Stimulated activated CD8-positive, alpha-beta memory T cell treated with anti-CD3 and anti-CD28 coated beads, Interleukin-15, amount 100 ng/mL, for 1 hour (primary cell): ENCODE data around the gene COL1A2.

Experiments used
- DNase-seq: peaks from one replicate; pipeline ENCODE4 v3.0.0-alpha.2; 2020; ENCODE audit warnings: low read depth

COL1A2 gene

GRCh38 chr7:94394437-94395140 lies at the start of gene COL1A2:
COL1A2 (plus strand) TSS chr7:94394895; CDS start chr7:94395032, 137 bp downstream.
- no peak for DNase-seq

GRCh38 chr7:94345907-94346306 lies 48.8 kb upstream of the COL1A2 start:
- no peak for DNase-seq

DNA sequence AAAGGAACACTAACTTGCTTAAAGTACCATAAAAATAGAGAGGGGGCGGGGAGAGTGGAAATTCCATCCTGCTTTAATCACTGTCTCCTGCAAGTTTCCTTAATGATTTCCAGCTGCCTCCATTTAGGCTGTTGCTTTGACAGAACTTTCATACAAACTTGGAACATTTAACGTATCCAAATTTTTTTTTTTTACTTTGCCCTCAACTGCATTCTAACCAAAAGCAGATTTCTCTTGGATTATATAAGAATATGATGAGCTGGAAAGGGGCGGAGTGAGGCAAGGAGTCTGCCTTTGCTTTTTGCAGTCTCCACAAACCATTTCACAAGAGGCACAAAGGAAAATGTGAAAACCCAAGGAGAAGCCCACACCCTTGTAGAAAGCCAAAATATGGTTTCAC lies 46.6 kb upstream of the COL1A2 start:
- DNase-seq, result no peak

- DNase-seq, result no peak
Observed at GRCh38 chr7:94350734-94351133, 44.0 kb upstream of the COL1A2 start.

DNA sequence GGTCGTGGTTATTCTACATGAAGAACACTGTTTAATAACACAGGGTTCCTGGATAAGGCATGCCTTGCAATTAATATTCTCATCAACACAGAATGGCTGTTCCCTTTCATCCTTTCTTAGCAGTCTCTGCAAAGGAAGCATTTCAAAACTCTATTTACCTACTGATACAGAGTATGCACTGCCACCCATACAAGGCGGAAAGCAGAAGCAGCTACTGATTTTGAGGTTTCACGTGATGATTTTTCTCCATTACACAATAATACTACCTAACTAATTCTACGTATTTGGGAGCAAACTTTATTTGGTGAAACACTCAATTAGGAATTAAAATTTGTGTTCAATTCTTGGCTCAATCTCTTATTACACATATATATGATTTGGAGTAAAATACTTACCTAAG lies 43.0 kb upstream of the COL1A2 start:
- no peak for DNase-seq

- DNase-seq, result no peak
Observed at GRCh38 chr7:94352887-94353286, 41.8 kb upstream of the COL1A2 start.

GRCh38 chr7:94354953-94355352 lies 39.7 kb upstream of the COL1A2 start:
- no peak for DNase-seq

GRCh38 chr7:94355454-94355853 lies 39.2 kb upstream of the COL1A2 start:
- no peak for DNase-seq

DNA sequence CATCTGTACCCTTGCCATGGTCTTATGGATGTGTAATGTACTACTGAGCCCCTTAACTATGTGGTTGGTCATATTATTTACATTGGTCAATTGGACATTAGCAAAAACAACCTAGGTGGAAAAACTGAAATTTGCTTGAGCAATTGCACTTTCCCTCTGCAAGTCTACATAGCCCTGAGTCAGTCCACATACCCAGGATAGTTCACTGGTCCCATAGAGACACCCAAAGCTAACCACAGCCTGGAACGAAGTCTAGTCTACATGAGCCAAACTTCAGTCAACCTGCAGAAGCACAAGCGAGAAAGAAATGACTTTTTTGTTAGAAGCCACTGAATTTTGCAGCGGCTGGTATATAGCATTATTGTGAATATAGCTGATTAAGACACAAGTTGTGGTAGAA lies 37.6 kb upstream of the COL1A2 start:
- DNase-seq, result no peak

DNA sequence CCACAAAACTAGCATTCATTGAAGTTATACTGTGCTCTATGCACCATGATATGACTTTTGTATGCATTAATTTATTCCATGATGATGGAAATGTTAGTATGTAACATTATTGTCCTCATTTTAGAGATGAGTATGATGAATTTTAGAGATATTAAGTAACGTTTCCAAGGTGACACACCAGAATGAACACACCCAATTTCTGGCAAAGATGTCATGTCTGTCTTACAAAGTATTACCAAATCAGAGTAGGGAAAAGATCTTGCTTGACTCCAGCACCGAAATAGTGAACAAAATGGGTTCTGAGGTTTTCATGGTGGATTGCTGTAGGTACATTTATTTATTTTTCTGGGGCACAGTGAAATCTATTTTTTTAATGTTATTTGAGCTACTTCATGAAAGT lies 33.8 kb upstream of the COL1A2 start:
- DNase-seq, result no peak

DNA sequence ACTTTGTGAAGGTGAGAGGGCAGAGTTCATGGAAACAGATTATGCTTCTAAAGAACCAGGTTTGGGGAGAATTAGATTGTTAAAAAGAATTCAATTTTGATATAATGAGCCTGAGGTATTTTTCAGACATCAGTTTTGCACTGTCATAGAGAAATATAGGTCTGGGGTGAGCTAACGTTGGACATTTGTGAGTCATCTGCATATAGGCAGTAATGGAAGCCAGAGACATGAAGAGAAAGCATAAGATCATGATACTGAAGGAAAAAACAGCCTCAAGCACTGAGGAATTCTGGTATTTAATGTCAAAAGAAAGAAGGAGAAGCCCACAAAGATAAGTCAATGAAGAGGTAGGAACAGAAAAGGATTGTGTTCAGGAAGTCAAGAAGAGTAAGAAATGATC lies 32.4 kb upstream of the COL1A2 start:
- DNase-seq, result no peak

GRCh38 chr7:94364816-94365215 lies 29.9 kb upstream of the COL1A2 start:
- DNase-seq, result no peak

GRCh38 chr7:94366163-94366562 lies 28.5 kb upstream of the COL1A2 start:
- no peak for DNase-seq

DNA sequence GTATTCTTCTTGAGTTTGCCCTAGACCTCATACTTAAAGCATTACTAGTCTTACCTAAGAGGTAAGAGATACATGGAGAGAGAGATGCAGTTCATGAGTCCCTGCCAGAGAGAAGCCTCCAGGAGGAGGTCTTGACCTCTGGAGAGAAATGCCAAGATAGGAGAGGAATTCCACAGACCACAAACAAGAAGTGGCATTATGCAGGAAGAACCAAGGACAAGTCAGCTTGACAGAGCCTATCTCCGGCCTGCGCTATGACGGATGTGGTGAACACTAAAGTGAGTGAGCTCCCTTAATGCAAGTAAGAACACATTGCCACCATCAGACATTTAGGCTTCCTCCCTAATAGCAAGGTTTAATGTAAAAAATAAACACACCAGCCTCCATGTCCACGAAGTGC lies 27.9 kb upstream of the COL1A2 start:
- DNase-seq, result no peak

GRCh38 chr7:94367949-94368348 lies 26.7 kb upstream of the COL1A2 start:
- no peak for DNase-seq

- no peak for DNase-seq
Observed at GRCh38 chr7:94368371-94368791, 26.3 kb upstream of the COL1A2 start.

- DNase-seq, result no peak
Observed at GRCh38 chr7:94374231-94374630, 20.5 kb upstream of the COL1A2 start.

GRCh38 chr7:94374721-94375566 lies 19.8 kb upstream of the COL1A2 start:
- no peak for DNase-seq

GRCh38 chr7:94375691-94376090 lies 19.0 kb upstream of the COL1A2 start:
- DNase-seq, result no peak

- no peak for DNase-seq
Observed at GRCh38 chr7:94376281-94376680, 18.4 kb upstream of the COL1A2 start.

GRCh38 chr7:94378356-94378755 lies 16.3 kb upstream of the COL1A2 start:
- no peak for DNase-seq

DNA sequence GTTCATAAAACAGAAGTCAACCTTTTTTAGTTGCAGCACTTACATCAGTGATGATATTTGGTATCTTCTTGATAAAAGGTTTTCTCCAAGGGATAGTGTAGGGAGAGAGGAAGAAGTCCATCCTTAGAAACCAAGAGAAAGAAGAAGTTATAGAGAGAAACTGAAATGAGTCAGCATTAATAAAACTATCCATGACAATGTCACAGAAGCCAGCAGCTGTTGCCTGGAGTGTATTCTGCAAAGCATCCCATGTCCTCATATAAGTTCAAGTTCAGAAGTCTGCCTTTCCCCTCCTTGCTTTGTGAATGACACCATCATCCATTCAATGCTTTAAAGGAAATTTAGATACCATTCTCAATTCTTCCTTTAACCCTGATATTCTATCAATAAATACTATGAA lies 14.4 kb upstream of the COL1A2 start:
- no peak for DNase-seq

GRCh38 chr7:94382132-94382531 lies 12.6 kb upstream of the COL1A2 start:
- DNase-seq, result no peak

DNA sequence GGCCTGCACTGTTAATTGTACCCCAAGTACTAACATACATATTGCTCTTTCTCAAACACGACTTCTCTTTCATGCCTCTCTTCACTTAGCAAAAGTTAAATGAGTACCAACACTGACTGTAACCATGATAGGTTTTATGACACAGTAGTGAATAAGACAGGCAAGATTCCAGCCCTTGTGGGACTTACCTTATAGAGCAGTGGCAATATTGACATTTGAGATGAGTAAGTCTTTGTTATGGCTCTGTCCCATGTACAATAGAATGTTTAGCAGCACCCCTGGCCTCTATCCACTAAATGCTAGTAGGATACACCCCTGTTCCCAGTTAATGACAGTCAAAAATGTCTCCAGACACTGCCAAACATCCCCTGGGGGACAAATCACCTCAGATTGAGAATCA lies 11.9 kb upstream of the COL1A2 start:
- DNase-seq, result no peak
